Stimulated activated CD8-positive, alpha-beta memory T cell treated with anti-CD3 and anti-CD28 coated beads, Interleukin-2, amount 100 ng/mL, for 48 hours (primary cell): ENCODE data around the gene ACAN.

Source experiments
- DNase-seq, 2 donors: peaks; one replicate each; pipeline ENCODE4 v3.0.0-alpha.2; 2020; ENCODE audit warnings: low read depth in 2 of 2

The ACAN gene

DNA sequence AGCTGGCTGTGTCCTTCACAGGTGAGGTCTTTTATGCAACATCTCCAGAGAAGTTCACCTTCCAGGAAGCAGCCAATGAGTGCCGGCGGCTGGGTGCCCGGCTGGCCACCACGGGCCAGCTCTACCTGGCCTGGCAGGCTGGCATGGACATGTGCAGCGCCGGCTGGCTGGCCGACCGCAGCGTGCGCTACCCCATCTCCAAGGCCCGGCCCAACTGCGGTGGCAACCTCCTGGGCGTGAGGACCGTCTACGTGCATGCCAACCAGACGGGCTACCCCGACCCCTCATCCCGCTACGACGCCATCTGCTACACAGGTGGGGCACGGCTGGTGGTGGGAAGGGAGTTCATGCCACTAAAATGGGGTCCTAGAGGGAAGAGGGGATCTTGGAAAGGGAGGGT, 40.1 kb downstream of the ACAN start:
- DNase-seq: no peak

DNA sequence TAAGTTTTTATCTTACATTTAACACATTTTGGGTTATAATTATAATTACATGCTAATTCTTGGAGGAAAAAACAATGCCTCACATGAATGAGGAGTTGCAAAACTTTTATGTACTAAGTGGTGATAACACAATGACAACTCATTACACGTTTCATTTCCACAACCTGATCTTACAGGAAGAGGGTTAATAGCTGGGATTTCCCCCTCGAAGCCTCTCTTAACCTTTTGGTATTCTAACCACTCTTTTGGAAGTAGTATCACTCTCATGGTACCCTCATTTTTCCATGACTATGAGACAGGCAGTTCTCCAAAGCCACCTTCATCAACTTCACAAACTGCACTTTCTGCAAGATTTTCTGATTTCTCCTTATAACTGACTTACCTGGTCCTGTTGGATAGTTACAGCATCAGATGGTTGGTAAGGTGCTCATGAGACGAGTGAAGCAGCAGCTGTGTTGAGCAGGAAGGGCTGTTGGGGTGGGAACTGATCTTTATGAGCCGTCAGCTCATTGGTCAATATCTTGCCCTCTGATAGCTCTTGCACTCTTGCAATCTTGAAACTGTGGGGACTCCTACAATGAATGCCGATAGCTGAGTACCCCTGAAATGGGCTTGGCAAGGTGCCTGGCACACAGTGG, 41.6 kb downstream of the ACAN start:
- DNase-seq: no peak

DNA sequence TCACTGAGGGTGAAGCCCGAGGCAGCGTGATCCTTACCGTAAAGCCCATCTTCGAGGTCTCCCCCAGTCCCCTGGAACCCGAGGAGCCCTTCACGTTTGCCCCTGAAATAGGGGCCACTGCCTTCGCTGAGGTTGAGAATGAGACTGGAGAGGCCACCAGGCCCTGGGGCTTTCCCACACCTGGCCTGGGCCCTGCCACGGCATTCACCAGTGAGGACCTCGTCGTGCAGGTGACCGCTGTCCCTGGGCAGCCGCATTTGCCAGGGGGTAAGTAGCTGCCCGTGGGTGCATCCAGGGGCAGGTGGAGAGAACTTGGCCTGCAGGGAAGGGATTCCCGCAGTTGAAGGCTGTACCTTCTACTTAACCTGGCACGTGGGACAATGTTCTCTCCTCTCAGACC, 42.4 kb downstream of the ACAN start:
- no peak for DNase-seq

DNA sequence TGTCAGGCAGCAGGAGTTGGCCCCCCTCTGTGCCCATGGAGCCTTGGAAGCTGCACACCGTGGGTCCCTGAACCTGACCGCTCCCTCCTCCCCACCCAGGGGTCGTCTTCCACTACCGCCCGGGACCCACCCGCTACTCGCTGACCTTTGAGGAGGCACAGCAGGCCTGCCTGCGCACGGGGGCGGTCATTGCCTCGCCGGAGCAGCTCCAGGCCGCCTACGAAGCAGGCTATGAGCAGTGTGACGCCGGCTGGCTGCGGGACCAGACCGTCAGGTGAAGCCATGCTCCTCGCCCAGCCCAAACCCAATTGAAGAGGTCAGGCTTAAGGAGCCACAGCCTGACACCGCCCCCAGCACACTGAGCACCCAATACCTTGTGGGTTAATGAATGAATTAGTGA, 43.9 kb downstream of the ACAN start:
- no peak for DNase-seq

DNA sequence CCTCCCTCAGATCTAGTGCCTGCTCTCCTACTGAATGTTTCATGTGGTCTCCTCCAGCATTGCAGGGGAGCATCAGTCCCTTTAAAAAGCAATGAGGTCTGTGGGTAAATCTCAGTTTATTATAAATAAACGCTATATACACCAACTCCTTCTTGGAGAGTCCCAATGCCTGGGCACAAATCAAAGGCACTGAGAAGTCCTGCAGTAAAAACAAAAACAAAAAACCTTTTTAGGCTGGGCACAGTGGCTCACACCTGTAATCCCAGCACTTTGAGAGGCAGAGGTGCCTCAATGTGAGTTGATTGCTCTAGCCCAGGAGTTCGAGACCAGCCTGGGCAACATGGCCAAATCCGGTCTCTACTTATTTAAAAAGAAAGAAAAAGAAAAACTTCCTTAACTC, 45.0 kb downstream of the ACAN start:
- no peak for DNase-seq

DNA sequence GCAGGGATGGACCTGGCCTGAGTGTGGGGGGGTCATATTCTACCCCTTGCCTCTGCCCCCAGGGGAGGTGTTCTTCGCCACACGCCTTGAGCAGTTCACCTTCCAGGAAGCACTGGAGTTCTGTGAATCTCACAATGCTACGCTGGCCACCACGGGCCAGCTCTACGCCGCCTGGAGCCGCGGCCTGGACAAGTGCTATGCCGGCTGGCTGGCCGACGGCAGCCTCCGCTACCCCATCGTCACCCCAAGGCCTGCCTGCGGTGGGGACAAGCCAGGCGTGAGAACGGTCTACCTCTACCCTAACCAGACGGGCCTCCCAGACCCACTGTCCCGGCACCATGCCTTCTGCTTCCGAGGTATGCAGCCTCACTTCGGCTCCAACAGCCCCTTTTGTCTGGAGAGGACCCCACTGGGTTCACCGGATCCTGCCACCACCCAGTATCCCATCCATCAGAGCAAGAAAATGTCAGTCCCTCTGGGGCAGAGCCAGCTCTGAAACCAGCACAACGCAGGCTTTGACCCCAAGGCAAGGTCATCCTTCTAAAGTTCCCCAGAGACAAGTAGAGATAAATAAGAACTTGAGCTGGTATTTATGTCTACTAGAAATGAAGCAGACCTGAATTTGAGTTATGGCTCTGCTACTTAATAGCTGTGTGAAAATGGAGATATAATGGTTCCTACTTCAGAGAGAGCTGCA, 46.3 kb downstream of the ACAN start:
- DNase-seq: no peak

DNA sequence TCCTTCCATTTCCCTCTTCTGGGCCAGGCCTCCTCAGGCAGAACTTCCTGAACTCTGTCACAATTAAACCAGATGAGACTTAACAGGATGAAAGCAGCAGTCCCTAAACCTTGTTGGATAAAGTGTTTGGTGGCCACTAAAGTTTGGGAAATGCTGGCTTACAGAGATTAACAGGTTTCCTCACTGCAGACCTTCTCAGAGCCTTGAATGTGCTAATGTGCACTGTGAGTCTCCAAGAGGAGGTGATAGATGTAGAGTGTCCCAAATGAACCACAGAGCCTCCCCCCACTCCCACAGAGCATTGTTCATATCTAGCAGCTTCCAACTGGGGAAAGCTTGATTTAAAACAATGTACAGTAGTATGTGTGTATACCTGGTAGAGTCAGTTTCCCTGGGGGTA, 49.2 kb downstream of the ACAN start:
- DNase-seq: no peak

DNA sequence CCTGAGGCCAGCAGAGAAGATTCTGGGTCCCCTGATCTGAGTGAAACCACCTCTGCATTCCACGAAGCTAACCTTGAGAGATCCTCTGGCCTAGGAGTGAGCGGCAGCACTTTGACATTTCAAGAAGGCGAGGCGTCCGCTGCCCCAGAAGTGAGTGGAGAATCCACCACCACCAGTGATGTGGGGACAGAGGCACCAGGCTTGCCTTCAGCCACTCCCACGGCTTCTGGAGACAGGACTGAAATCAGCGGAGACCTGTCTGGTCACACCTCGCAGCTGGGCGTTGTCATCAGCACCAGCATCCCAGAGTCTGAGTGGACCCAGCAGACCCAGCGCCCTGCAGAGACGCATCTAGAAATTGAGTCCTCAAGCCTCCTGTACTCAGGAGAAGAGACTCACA, 55.7 kb downstream of the ACAN start:
- DNase-seq: no peak

DNA sequence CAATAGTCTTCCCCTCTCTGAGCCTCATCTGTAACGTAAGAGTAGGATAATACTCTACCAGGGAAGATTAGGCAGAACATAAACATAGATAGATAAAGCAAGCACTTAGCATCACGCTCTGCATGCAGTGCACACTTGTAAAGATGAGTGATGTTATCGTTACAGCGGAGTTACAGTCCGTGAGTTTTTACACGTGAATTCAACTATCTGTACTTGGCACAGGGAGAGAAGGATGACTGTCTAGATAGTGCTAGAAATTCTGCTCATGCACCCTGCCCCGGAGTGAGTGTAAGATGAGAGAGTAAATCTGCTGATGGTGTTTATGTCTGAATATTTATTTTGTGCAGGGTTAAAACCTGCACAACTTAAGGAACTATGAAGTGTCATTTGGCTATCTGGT, 56.3 kb downstream of the ACAN start:
- no peak for DNase-seq

DNA sequence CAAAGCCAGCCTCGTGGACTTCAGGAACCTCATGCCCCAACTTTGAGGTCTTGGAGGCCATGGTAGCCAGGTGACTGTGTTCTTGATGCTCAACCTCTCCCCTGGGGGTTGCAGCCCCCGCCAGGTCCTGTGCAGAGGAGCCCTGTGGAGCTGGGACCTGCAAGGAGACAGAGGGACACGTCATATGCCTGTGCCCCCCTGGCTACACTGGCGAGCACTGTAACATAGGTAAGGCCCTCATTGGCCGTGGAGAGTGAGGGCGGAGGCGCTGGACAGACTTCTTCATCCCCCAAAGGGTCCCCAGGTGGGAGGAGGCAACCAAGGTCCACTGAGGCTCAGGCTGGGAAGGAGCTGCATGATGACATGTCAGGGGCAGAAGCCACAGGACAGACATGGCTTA, 57.0 kb downstream of the ACAN start:
- no peak for DNase-seq

DNA sequence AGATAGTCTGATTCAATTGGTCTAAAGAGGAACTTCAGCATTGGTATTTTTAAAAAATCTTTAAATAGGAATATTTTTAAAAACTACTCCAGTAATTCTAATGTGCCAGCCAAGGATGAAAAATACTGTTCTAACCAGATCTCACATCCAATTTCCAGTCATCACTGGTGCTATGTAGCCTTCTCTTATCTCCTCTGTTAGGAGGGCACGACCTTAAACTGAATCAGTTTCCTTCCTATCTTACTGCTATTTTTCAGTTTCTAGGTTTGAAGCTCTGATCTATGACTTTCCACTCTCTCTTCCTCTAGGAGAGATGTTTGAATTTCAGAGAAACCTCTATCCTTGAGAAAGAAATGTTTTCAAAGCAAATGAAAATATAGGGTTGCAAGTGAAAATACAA, 60.2 kb downstream of the ACAN start:
- no peak for DNase-seq

DNA sequence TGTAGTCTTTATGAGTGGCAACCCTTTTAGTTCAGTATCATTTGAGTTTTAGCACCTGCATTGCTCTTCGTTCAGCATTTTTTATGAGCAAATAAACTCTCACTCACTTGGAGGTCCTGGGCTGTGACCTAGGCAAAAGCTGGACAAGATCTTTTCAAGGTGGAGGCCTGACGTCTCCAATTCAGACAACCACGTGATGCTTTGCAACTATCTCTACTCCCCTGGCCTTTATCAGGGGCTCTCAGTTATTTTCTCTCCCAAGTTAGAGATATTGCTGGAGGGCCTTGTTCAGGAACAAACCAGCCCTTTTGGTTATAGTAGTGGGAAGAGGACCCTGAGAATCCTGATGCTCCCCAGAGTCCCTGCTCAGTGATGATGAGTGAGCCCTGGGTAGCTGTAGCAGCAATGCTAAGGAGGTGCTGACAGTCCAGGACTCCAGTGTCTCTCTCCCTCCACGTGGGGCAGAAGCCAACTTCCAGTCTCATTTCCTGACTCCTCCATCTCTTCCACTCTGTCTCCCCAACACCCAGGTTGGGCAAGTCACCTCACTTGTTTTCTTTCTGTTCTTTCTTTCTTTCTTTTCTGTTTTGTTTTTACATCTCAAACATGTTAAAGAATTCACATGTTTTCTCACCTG, 61.7 kb downstream of the ACAN start:
- DNase-seq: no peak

DNA sequence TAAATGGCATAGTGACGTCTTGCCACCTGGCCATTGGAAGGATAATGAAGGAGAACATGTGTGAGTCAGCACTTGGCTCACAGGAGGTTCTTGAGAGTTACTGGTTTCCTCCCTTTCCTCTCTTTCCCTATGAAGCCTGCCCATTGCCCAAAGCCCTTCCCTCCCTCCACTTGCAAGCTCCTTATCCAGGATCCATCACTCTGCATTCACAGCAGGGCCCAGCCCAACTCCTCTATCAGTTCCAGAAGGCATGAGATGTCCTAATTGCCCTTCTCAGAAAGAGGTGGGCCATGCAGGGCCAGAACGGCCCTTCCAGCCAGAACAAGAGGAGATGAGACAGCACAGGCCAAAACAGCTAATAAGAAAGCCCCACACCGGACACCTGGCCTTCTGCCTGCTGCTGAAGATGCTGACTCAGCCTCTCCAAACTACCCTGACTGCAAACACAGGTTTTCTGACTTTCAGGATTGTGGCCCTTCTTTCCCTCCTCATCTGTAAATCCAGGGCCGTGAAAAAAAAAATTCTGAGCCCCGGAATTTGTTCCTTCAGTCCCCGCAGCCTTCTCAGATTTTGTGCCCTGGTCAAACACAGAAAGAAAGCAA, 62.4 kb downstream of the ACAN start:
- no peak for DNase-seq

DNA sequence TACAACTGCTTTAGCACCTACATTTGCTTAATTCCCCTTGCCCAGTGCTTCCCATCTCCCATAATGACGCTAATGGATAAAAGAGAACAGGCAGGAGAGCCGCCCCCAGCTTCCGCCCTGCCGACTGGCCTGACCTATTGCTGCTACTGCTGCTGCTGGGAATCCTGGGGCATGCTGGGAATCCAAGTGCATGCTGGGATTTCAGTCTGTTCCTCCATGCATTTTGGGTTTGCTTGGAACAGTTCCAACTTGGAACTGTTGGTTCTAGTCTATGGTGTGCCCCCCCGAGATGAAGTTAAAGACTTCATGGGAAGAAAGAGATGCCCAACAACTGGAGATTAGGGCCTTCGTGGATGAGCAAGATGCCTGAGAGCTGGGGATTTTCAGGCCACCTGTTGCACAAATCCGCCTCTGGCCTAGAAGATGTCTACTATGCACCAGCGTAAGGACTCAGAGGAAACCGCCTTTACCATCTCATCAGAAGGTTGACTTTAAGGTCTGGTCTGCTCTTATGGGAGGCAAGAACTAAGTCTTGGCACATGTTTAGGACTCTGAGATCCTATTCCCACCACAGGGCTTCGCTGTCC, 63.2 kb downstream of the ACAN start:
- no peak for DNase-seq

DNA sequence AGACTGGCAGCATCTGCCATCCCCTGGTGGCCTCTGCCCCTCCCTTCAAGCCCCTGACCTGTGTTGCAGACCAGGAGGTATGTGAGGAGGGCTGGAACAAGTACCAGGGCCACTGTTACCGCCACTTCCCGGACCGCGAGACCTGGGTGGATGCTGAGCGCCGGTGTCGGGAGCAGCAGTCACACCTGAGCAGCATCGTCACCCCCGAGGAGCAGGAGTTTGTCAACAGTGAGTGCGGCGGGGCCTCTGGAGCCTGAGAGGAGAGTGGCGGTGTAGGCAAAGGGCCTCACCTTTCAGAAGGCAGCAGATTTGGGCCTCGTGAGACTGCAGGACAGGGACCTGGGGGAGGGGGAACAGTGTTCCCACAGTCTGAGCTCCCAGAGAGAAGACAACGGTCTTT, 68.1 kb downstream of the ACAN start:
- DNase-seq: no peak

DNA sequence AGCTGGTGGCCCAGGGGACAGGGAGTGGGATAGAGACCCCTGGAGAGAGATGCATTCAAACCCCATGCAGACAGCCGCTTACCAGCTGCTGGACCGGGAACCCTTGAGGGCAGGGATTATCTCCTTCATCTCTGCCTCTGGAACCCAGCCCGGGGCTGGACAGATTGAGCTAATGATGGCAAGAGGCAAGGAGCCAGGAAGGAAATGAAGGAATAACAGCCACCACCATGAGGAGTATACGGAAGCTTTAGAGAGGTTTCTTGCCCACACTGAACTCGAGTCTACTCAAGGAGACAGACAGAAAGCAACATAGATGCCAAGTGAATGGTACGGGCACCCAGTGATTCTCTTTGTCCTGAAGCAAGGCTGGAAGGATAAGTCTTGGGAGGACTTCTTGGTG, 68.9 kb downstream of the ACAN start:
- no peak for DNase-seq

DNA sequence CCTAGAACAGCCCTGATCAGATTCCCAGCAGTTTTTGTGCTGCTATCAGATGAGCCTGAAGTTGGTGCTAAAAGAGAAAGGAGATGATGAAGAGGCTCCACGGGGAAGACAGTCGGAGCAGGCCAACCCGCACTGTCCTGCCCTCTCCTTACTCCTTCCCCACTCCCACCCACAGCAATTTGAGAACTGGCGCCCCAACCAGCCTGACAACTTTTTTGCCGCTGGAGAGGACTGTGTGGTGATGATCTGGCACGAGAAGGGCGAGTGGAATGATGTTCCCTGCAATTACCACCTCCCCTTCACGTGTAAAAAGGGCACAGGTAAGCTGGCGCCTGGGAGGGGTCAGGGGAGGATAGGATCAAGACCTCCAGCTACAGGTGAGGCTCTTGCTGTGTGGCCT, 69.5 kb downstream of the ACAN start:
- no peak for DNase-seq

DNA sequence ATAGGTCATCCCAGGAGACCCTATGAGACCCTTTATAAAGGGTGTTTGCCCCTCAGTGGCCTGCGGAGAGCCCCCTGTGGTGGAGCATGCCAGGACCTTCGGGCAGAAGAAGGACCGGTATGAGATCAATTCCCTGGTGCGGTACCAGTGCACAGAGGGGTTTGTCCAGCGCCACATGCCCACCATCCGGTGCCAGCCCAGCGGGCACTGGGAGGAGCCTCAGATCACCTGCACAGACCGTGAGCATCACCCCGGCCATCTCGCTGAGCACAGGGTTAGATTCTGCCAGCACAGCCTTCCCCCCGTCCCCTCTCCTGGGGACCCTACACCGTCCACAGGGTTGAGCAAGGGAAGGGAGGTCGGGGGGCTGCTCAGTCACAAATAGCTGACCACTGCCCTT, 70.5 kb downstream of the ACAN start:
- no peak for DNase-seq

DNA sequence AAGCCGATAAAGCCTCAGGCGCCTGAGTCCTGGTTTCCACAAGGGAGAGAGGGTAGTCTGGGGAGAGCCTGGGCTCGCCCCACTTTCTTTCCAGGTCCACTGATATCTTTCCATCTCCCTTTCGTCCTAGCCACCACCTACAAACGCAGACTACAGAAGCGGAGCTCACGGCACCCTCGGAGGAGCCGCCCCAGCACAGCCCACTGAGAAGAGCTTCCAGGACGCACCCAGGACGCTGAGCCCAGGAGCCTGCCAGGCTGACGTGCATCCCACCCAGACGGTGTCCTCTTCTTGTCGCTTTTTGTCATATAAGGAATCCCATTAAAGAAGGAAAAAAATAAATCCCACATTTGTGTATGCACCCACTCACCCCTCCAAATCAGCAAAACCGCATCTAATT, 71.0 kb downstream of the ACAN start:
- DNase-seq: no peak

DNA sequence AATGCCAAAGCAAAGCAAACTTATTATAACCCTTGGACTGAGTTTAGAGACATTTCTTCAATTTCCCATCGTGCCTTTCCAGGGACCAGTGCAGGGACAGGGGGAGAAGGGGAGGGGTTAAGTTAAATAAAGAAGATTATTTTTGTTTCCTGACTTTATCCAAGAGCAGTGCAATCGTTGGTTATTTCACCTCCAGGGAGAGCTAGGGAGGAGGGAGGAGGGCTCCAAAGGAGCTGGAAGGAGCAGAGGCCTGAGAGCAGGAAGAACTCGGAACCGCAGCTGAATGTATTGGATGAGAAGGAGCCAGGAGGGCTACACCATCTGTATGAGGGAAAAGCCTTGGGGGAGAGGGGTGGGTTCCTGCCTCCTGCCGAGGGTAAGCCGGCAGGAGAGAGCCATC, 71.4 kb downstream of the ACAN start:
- no peak for DNase-seq

DNA sequence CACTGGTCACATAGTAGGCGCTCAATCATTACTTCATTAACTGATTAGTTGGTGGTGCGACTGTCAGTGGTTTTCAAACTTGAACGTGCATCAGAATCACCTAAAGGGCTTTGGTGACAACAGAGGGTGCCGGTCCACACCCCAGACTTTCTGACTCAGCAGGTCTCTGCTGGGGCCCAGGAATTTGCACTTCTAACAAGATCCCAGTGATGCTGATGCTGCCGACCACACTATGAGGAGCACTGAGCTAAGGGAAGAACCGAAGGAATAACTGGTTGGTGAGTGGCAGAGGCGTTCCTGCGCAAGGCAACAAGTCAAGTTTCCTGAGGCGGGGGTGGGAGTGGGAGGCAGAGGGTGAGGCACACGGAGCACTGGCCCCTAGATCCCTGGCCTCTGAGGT, 73.3 kb downstream of the ACAN start:
- DNase-seq: no peak

DNA sequence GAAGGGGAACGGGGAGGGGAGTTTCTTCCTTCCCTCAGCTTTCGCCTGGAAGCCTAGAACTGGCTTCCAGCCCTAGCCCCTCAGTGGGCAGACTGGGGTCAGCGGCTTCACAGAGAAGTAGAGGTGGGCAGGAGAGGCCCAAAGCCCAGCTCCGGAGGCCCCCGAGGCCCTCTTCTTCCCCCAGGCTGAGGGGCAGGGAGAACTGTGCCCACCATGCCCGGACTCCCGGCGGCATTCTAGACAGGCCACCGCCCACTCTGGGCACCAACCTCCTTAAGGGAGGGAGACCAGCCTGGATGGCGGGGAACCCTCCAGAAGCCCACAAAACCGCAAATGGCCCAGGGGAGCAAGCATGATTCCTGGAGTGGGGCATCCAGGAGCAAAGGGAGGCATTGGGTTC, 74.2 kb downstream of the ACAN start:
- DNase-seq: no peak

DNA sequence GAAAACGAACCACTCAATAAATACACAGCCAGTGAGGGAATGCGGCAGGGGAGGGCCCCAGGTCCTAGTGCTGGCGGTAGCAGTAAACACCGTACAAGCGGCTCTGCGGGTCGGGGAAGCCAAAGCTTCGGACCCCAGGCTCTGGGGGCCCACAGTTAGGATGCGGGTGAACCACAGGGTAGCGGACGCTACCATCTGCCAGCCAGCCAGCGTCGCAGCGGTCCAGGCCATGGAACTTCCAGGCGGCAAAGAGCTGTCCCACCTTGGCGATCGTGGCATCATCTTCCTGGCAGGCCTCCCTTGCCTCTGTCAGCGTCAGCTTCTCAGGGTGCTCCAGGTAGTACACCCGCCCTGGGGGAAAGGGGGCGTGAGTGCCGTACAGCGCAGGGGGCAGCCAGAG, 74.7 kb downstream of the ACAN start:
- no peak for DNase-seq
